HUES64 (cell line): Measurements from ENCODE around the gene HAUS7.

Experiments
- H3K27ac ChIP-seq: 2 replicates; pipeline ENCODE4 v1.7.0; 2013; ENCODE audit warnings: low read depth, low read length, inconsistent platforms
- H3K27me3 ChIP-seq: 2 replicates; pipeline ENCODE4 v1.6.1; 2013; ENCODE audit warnings: mild to moderate bottlenecking, low read length; ENCODE audit not compliant: insufficient read depth
- H3K36me3 ChIP-seq: 2 replicates; pipeline ENCODE4 v1.6.1; 2013; ENCODE audit warnings: mild to moderate bottlenecking, low read length; ENCODE audit not compliant: insufficient read depth
- H3K4me1 ChIP-seq: 2 replicates; pipeline ENCODE4 v1.6.1; 2013; ENCODE audit warnings: mild to moderate bottlenecking, low read length, moderate library complexity; ENCODE audit not compliant: insufficient read depth
- H3K4me3 ChIP-seq: 2 replicates; pipeline ENCODE4 v1.5.1; 2013; ENCODE audit warnings: mild to moderate bottlenecking, low read length, moderate library complexity
- H3K9ac ChIP-seq: 2 replicates; pipeline ENCODE4 v1.6.1; 2013; ENCODE audit warnings: mild to moderate bottlenecking, low read depth, low read length
- H3K9me3 ChIP-seq: 2 replicates; pipeline ENCODE4 v1.6.1; 2013; ENCODE audit warnings: low read depth, low read length; ENCODE audit not compliant: insufficient read depth
- WGBS: fragments of 150-250, 120-280 bp; methylation state at CpG from one replicate; pipeline ENCODE4 v1.1.7; 2013; ENCODE audit warnings: missing lambda C conversion rate; 5-methylcytosine and 5-hydroxymethylcytosine counted together

The HAUS7 gene

DNA sequence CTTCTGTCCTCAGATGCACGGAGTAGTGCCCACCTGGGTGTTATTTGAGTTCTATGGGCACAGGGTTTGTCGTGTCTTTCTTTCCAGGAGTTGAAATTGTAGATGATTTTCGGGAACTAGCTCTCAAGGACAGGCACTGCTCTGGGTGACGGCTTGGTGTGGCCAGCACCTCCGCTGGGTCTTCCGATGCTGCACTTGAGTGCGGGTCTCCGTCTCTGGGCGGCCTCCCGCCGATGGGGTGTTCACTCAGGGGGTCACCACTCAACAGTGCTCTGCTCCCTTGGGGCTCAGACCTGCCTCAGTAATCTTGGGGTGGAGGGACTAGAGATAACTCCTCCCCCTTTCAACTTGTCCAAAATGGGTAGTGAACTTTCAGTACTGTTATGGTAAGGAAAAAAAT lies 56.6 kb downstream of the HAUS7 start:
- H3K9me3 ChIP-seq, result no peaks in the 10 kb centered on the region
- H3K4me1 ChIP-seq, result no peaks in the 10 kb centered on the region
- H3K4me3 ChIP-seq, result no peak overlapping the region
- H3K27ac ChIP-seq, result no peak overlapping the region
- H3K36me3 ChIP-seq, result no peaks in the 10 kb centered on the region
- H3K27me3 ChIP-seq, result peaks cover 25% of the 10 kb centered on the region
- WGBS, result 94% methylated on average over 11 of the region's 11 CpGs
- no peak overlapping the region for H3K9ac ChIP-seq

DNA sequence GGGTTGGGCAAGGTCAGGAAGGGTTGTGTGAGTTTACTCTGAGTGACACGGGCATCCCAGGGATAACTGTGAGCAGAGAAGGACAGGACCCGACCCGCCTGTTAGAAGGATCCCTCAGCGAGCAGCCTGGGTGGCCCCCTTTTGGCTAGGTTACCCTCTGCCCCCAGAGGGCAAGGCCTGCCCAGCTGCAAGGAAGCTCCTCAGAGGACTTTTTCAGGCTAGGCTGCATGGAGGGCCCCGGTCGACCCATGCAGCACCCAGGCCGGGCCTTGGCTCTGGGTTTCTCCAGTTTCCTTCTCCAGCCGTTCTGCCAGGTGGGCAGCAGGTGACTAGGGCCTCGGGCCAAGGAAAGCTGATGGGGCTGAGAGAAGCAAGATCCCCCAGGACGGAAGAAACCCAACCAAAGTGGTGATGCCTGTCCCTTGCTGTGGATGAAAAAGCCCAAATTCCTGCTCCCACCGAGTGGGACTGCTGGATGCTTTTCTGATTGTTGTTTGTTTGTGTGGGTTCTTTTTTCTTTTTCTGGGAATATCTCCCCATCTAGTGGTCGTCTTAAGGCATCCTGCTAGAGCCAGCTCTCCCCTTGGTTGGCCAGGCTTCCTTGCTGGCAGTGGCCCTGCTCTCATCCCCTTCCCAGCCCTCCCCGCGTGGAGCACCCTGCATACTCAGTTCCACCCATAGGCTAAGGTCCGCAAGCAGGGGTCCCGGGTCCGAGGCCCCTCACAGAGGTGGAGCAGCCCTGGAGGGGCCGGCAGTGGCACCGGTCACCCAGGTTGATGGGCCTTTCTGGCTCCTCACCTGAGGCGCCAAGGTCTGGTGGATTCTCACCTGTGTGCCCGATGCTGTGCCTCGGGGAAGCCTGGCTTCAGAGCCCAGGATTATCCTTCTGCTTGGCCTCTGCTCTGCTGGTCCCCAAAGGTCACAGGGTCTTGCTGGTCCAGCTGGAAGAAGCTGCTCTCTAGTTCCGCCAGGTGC lies 57.3 kb downstream of the HAUS7 start:
- Histone ChIP-seq H3K36me3 (no peaks in the 10 kb centered on the region), H3K27me3 (peaks cover 25% of the 10 kb centered on the region), H3K9me3 (no peaks in the 10 kb centered on the region), H3K4me3 (no peak overlapping the region), H3K9ac (no peak overlapping the region), H3K27ac (no peak overlapping the region), H3K4me1 (no peaks in the 10 kb centered on the region)
- WGBS, result 83% methylated on average over 22 of the region's 23 CpGs

DNA sequence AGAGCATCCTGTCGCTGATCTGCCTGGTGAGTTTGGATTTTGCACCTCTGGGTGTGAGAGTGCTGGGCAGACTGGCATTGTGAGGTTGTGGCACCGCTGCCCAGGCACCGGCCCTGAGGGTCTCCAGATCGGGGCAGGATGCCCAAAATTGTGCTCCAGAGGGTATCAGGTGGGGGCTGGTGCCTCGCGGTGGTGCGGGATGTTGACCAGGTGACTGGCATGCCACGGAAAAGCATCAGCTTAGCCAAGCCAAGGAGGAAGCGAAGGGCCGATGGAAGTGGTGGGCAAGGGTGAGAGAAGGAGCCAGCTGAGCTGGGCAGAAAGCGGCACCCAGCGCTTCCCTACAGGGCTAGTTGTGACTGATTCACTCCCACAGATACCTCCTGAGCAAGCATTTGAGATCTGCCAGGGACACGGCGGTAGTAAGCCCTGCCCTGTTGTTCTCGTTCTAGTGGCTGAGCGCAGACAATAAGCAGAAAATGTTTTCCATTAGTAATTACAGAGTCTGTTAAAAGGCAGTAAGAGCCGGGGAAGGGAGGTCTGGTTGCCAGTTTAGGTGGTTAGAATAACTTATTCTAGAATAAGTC lies 58.3 kb downstream of the HAUS7 start:
- Histone ChIP-seq H3K27me3 (peaks cover 25% of the 10 kb centered on the region), H3K27ac (no peak overlapping the region), H3K9ac (no peak overlapping the region), H3K4me3 (peak overlapping the region; percentile 45), H3K9me3 (no peaks in the 10 kb centered on the region), H3K36me3 (no peaks in the 10 kb centered on the region), H3K4me1 (no peaks in the 10 kb centered on the region)
- 85% methylated on average over 17 of the region's 17 CpGs for WGBS

DNA sequence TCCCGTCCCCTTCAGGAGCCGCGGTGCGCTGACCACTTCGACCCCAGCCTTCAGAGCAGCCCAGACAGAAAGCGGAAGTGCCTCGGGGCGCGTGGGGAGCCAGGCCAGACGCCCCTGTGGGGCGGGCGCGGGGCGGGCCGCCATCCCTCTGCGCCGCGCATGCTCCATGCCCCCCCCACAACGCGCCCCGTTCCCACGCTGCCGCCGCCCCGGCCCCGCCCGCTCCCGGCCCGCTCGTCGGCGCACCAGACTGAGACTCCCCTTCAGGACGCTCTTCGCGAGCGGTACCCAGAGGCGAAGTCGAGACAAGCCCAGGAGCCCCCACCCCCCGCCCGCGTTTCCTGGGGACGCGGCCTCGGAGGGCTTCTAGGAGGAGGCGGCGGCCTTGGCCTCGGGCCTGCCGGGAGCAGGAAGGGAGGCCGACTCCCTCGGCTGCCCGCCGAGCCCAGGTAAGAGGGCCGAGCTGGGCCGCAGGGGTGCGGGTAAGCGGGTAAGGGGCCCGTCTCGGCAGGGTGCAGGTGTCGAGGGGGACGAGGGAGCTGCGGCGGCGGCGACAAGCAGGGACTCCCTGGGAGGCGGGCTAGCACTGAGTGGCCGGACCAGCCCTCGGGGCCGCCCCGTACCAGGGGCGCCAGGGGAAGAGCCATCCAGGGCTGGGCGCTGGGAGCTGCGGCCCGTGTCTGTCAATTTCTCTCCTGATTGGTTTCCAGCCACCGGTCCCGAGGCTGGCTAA lies 59.0 kb downstream of the HAUS7 start, which contains the start of gene ZFP92:
ZFP92 (plus strand) TSS at position 218 of the 733 bp plus-strand sequence. CDS start 6,851 bp downstream, outside the sequence.
- Histone ChIP-seq H3K27me3 (peaks cover 25% of the 10 kb centered on the region), H3K9me3 (no peaks in the 10 kb centered on the region), H3K4me1 (no peaks in the 10 kb centered on the region), H3K36me3 (no peaks in the 10 kb centered on the region), H3K9ac (no peak within 1 kb of the TSS), H3K27ac (no peak within 1 kb of the TSS), H3K4me3 (peak within 1 kb of the TSS; percentile 45)
- 6% methylated on average over 64 of the region's 75 CpGs for WGBS

DNA sequence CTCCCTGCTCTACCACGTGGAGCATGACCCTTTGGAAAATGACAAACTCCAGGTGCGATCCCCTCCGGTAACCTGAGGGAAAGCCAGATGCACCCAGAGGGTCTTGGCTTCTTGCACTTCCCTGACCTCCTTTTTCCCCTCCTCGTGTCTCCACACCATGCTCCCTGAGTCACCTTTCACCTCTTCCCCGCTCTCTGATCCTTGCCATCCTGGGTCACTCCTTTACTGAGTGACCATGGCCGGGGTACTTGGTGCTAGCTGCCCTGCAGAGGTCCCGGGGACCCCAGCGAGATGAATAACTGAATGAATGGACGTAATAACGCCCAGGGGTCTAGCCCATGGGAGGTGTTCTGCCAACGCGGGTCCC lies 59.5 kb downstream of the HAUS7 start:
- Histone ChIP-seq H3K9ac (no peak overlapping the region), H3K4me3 (peak overlapping the region; percentile 45), H3K4me1 (no peaks in the 10 kb centered on the region)

DNA sequence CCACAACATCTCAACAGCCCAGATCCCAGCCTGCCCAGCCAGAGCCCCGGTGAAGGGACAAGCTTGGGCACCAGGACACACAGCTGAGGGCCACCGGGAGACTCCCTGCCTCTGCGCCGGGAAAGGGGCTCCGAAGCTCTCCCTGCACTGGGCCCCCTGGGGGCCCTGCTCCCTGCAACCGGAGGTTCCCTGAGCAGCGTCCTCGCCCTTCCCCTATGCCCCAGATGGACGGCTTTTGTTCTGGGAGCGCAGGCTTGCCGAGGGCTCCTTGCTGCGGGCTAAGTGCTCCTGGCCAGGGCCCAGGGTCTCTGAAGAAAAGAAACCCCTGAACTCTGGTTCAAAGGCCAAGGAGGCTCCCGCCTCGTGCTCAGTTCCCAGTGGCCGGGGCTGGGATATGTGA lies 60.0 kb downstream of the HAUS7 start:
- Histone ChIP-seq H3K9me3 (no peaks in the 10 kb centered on the region), H3K27ac (no peak overlapping the region), H3K4me3 (no peak overlapping the region), H3K27me3 (peaks cover 25% of the 10 kb centered on the region), H3K36me3 (no peaks in the 10 kb centered on the region), H3K4me1 (no peaks in the 10 kb centered on the region), H3K9ac (no peak overlapping the region)
- WGBS, result 84% methylated on average over 15 of the region's 15 CpGs

More for the DNA sequence above, 59.5 kb downstream of the HAUS7 start:
- H3K9me3 ChIP-seq, result no peaks in the 10 kb centered on the region
- peaks cover 25% of the 10 kb centered on the region for H3K27me3 ChIP-seq
- WGBS, result 46% methylated on average over 12 of the region's 12 CpGs
- no peaks in the 10 kb centered on the region for H3K36me3 ChIP-seq
- H3K27ac ChIP-seq, result no peak overlapping the region

DNA sequence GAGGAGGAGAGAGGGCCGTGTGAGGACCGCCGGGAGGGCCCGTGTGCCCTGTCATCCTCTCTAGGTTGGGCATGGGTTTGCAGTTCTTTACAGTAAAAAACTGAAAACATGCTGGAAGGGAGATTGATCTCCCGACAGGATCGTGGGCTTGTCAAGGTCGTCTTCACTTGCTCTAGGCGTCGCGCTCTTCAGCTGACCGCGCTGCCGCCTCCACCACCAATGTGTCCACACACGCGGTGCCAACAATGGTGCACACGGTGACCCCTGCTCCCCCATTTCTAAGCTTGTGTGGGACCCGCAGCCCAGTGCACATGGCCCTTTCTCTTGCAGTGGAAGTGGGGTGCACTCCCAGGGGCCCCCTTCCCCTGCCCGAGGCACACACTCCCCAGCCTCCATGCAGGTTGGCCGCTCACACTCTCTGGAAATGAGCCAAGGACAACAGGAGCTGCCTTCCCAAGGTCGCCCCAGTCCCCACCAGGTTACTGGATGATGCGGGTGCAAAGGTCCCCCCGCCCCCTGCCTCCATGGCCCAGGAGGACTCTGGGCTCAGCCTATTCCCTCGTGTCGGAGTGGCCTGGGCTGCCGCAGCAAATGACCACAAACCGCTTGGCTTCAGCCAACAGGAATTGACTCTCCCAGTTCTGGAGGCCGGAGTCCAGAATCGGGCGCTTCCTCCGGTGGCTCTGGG lies 60.8 kb downstream of the HAUS7 start:
- no peaks in the 10 kb centered on the region for H3K9me3 ChIP-seq
- no peaks in the 10 kb centered on the region for H3K36me3 ChIP-seq
- no peak overlapping the region for H3K9ac ChIP-seq
- 94% methylated on average over 30 of the region's 30 CpGs for WGBS
- no peaks in the 10 kb centered on the region for H3K4me1 ChIP-seq
- H3K27ac ChIP-seq, result no peak overlapping the region
- H3K4me3 ChIP-seq, result no peak overlapping the region
- peaks cover 25% of the 10 kb centered on the region for H3K27me3 ChIP-seq

DNA sequence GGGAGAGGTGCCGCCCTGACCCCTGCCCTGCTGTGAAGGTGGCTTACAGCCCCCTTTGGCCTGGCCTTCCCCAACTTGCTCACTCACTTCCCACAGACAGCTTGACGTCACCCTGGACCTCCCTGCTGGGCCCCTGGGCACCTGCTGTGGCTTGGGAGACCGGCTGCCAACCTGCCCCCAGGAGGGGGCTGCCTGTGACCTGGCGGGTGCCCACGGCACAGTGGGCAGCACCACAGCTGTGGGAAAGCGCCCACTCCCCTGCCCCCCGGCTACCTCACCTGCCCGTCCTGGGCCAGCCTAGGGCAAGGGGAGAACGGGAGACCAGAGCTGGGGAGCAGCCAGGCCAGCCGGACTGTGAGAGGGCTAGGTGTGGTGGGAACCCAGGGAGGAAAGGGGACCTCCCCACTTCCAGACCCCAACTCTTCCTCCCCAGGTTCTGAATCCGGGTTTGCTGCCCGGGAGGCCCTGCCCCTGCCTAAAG lies 61.5 kb downstream of the HAUS7 start:
- Histone ChIP-seq H3K4me3 (no peak overlapping the region), H3K27ac (no peak overlapping the region), H3K9ac (no peak overlapping the region), H3K27me3 (peaks cover 25% of the 10 kb centered on the region), H3K36me3 (no peaks in the 10 kb centered on the region), H3K9me3 (no peaks in the 10 kb centered on the region), H3K4me1 (no peaks in the 10 kb centered on the region)
- 93% methylated on average over 10 of the region's 12 CpGs for WGBS

DNA sequence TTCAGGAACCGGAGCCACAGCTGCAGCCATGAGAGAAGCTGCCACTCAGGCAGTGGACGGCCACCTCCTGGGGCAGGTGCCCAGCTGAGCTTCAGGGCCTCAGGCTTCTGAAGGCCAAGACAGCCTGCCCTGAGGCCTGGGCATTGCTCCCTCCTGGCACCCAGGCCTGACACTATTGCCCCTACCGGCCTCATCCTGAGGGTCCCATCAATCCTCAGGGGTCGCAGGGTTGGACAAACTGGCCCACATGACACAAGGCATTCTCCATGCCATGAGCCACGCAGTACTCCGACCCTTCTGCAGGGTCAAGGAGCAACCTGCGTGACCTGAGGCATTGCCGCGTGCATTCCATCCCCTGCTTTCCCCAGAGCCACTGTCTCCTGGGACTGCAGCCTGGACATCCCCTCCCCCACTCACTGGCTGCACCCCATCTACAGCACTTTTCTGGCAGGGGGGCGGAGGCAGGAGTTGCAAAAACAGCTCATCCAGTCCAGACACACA lies 62.1 kb downstream of the HAUS7 start:
- Histone ChIP-seq H3K9ac (no peak overlapping the region), H3K4me3 (no peak overlapping the region), H3K27ac (no peak overlapping the region), H3K36me3 (no peaks in the 10 kb centered on the region), H3K4me1 (no peaks in the 10 kb centered on the region), H3K27me3 (peaks cover 25% of the 10 kb centered on the region), H3K9me3 (no peaks in the 10 kb centered on the region)
- WGBS, result 91% methylated on average over 10 of the region's 10 CpGs

DNA sequence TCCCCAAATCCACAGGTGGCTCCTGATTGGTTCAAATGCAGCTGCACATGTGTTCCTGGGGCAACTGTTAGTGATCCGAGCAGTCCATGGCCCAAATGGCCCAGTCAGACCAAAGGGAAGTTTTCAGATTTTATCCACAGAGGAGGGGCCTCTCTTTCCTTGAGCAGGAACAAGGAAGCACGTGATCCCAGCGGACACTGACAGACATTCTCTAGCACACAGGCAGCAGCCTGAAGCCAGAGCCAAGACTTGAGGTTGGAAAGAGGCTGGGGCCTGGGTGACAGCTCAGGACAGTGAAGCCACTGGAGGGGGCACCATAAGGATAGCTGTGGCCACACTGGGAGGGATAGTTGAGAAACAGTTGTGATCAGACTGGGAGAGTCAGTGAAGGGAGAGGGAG lies 62.6 kb downstream of the HAUS7 start:
- no peak overlapping the region for H3K4me3 ChIP-seq
- no peaks in the 10 kb centered on the region for H3K36me3 ChIP-seq
- H3K27ac ChIP-seq, result no peak overlapping the region
- H3K27me3 ChIP-seq, result peaks cover 25% of the 10 kb centered on the region
- no peaks in the 10 kb centered on the region for H3K4me1 ChIP-seq
- no peak overlapping the region for H3K9ac ChIP-seq
- WGBS, result 88% methylated on average over 3 of the region's 3 CpGs
- H3K9me3 ChIP-seq, result no peaks in the 10 kb centered on the region
